A549 treated with ZK216348 at 1 μM for 4 hours (cell line): ENCODE measurements around the gene DPY19L3. TPM values are rescaled to one million over a fixed set of nuclear protein-coding genes. Genes with fewer than 3 reads are reported as not detected.

Experiments used
- total RNA-seq: library from RNA; stranded (reverse); fragments of 200-300 nt; extraction: Qiagen RNA extraction; gene quantifications from 5 replicates; pipeline ENCODE4 v1.2.3, GENCODE V29; 2022; ENCODE audit warnings: low read depth

The DPY19L3 gene, protein sequence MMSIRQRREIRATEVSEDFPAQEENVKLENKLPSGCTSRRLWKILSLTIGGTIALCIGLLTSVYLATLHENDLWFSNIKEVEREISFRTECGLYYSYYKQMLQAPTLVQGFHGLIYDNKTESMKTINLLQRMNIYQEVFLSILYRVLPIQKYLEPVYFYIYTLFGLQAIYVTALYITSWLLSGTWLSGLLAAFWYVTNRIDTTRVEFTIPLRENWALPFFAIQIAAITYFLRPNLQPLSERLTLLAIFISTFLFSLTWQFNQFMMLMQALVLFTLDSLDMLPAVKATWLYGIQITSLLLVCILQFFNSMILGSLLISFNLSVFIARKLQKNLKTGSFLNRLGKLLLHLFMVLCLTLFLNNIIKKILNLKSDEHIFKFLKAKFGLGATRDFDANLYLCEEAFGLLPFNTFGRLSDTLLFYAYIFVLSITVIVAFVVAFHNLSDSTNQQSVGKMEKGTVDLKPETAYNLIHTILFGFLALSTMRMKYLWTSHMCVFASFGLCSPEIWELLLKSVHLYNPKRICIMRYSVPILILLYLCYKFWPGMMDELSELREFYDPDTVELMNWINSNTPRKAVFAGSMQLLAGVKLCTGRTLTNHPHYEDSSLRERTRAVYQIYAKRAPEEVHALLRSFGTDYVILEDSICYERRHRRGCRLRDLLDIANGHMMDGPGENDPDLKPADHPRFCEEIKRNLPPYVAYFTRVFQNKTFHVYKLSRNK
- total RNA-seq = 9.9 to 15.1 TPM (median 12.6 TPM) in 5 replicates

DNA sequence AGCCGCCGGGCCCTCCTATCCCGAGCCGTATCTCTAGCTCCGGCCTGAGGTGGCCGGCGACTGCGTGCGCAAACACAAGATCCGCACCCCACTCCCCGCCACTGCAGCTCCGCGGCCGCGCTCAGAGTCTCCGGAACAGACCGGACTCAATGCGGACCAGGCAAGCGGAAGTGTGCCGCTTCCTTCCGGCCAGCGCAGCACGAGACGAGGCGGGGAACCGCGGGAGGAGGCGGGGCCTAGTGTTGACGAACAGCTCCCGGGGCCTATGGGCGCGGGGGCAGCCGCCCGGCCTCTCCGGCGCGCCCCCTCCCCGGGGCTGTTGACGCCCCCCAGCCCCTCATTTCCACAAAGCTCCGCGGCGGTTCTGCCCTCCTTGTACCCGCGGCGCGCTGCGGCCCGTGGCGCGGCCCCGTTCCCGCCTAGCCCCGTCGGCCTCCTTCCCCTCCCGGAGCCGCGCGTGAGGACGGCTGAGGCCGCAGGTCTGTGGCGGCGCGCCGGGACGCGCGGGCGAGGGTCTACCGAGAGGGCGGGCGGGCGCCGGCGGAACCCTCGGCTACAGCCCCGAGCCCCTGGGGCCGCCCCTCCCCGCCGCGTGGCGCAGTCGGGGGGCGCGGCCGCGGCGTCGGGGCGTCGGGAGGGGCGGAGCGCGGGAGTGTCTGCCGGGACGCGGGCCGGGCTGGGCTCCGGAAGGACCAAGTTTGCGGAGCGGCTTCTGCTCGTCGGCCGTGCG, at the start of gene DPY19L3:
Gene DPY19L3 (plus strand): TSS at position 340 of the 730 bp plus-strand sequence. CDS start 2,484 bp downstream, outside the sequence.

Other genes with a start within 250 kb of the DPY19L3 start
- 11.5 to 21.0 TPM (median 16.2 TPM) in 5 replicates for gene ZNF507, start 60.2 kb upstream of the DPY19L3 start, total RNA-seq
- 402 to 538 TPM (median 450 TPM) in 5 replicates for gene PDCD5, start 175.4 kb downstream of the DPY19L3 start, total RNA-seq